ES-I3 (cell line): ENCODE data around the gene HDHD5.
"Not testable (repeated sequence)": the region's sequence is repeated elsewhere in the genome, so short reads cannot be mapped to it uniquely, and the experiment has no call there.

ENCODE experiments used
- H3K36me3 ChIP-seq: 2 replicates; pipeline ENCODE4 v1.6.1; 2013; ENCODE audit warnings: mild to moderate bottlenecking, low read length, control low read depth, moderate library complexity; ENCODE audit not compliant: insufficient read depth
- H3K4me1 ChIP-seq: 2 replicates; pipeline ENCODE4 v1.6.1; 2013; ENCODE audit warnings: mild to moderate bottlenecking, control low read depth, low read length; ENCODE audit not compliant: insufficient read depth
- H3K9ac ChIP-seq: 2 replicates; pipeline ENCODE4 v1.6.1; 2013; ENCODE audit warnings: low read depth, mild to moderate bottlenecking, low read length, moderate library complexity
- H3K9me3 ChIP-seq: 2 replicates; pipeline ENCODE4 v1.6.1; 2013; ENCODE audit warnings: mild to moderate bottlenecking, low read length, moderate library complexity; ENCODE audit not compliant: control insufficient read depth, insufficient read depth

The HDHD5 gene

GRCh38 chr22:17167486-17167885 is 8.4 kb upstream of the HDHD5 start:
- Histone ChIP-seq H3K36me3 (no peaks in the 10 kb centered on the region), H3K9me3 (no peaks in the 10 kb centered on the region), H3K4me1 (no peaks in the 10 kb centered on the region), H3K9ac (no peak overlapping the region)

- H3K9ac ChIP-seq = no peak overlapping the region
- peaks cover 4% of the 10 kb centered on the region; the same call in 1 of the 2 replicates for H3K4me1 ChIP-seq
- H3K9me3 ChIP-seq = no peaks in the 10 kb centered on the region
- H3K36me3 ChIP-seq = no peaks in the 10 kb centered on the region
Measured at GRCh38 chr22:17164392-17165024, 5.4 kb upstream of the HDHD5 start.

GRCh38 chr22:17162731-17163130 is 3.7 kb upstream of the HDHD5 start:
- H3K9ac ChIP-seq = no peak overlapping the region
- no peaks in the 10 kb centered on the region for H3K36me3 ChIP-seq
- H3K4me1 ChIP-seq = peaks cover 4% of the 10 kb centered on the region; the same call in 1 of the 2 replicates

GRCh38 chr22:17161991-17162390 is 2.9 kb upstream of the HDHD5 start:
- Histone ChIP-seq H3K4me1 (peaks cover 6% of the 10 kb centered on the region; the same call in 1 of the 2 replicates), H3K9me3 (no peaks in the 10 kb centered on the region), H3K9ac (no peak overlapping the region), H3K36me3 (no peaks in the 10 kb centered on the region)

More at GRCh38 chr22:17162731-17163130, 3.7 kb upstream of the HDHD5 start:
- no peaks in the 10 kb centered on the region for H3K9me3 ChIP-seq

GRCh38 chr22:17159504-17159951 is 451 bp upstream of the HDHD5 start:
- Histone ChIP-seq H3K9me3 (no peaks in the 10 kb centered on the region), H3K4me1 (peaks cover 6% of the 10 kb centered on the region; the same call in 1 of the 2 replicates), H3K9ac (peak overlapping the region; percentile 91), H3K36me3 (no peaks in the 10 kb centered on the region)

GRCh38 chr22:17158176-17158567 is 905 bp downstream of the HDHD5 start:
- Histone ChIP-seq H3K36me3 (no peaks in the 10 kb centered on the region), H3K9me3 (no peaks in the 10 kb centered on the region), H3K9ac (peak overlapping the region; percentile 91), H3K4me1 (peaks cover 6% of the 10 kb centered on the region; the same call in 1 of the 2 replicates)

- H3K9ac ChIP-seq = no peak overlapping the region
Measured at GRCh38 chr22:17157714-17158113, 1.4 kb downstream of the HDHD5 start.

GRCh38 chr22:17155941-17156340 is 3.1 kb downstream of the HDHD5 start:
- H3K9me3 ChIP-seq = no peaks in the 10 kb centered on the region
- peaks cover 6% of the 10 kb centered on the region; the same call in 1 of the 2 replicates for H3K4me1 ChIP-seq
- H3K9ac ChIP-seq = no peak overlapping the region
- H3K36me3 ChIP-seq = no peaks in the 10 kb centered on the region

More at GRCh38 chr22:17157714-17158113, 1.4 kb downstream of the HDHD5 start:
- H3K9me3 ChIP-seq = no peaks in the 10 kb centered on the region
- no peaks in the 10 kb centered on the region for H3K36me3 ChIP-seq
- H3K4me1 ChIP-seq = peaks cover 6% of the 10 kb centered on the region; the same call in 1 of the 2 replicates

- H3K9me3 ChIP-seq = no peaks in the 10 kb centered on the region
- H3K36me3 ChIP-seq = no peaks in the 10 kb centered on the region
- H3K4me1 ChIP-seq = peaks cover 3% of the 10 kb centered on the region; the same call in 1 of the 2 replicates
- H3K9ac ChIP-seq = no peak overlapping the region
Measured at GRCh38 chr22:17152971-17153370, 6.1 kb downstream of the HDHD5 start.

- Histone ChIP-seq H3K9ac (no peak overlapping the region), H3K4me1 (peaks cover under 1% of the 10 kb centered on the region; the same call in 1 of the 2 replicates), H3K9me3 (no peaks in the 10 kb centered on the region), H3K36me3 (no peaks in the 10 kb centered on the region)
Measured at GRCh38 chr22:17152340-17152739, 6.7 kb downstream of the HDHD5 start.

- Histone ChIP-seq H3K4me1 (no peaks in the 10 kb centered on the region; the same call in 1 of the 2 replicates), H3K36me3 (peaks cover 5% of the 10 kb centered on the region; the same call in 1 of the 2 replicates), H3K9me3 (no peaks in the 10 kb centered on the region; the same call in 1 of the 2 replicates), H3K9ac (no peak overlapping the region)
Measured at GRCh38 chr22:17149076-17149815, 9.8 kb downstream of the HDHD5 start.

- H3K9me3 ChIP-seq, H3K36me3 ChIP-seq, H3K9ac ChIP-seq, H3K4me1 ChIP-seq: not testable (repeated sequence)
Measured at GRCh38 chr22:17147458-17147857, 11.6 kb downstream of the HDHD5 start.

GRCh38 chr22:17145021-17145680 is 13.9 kb downstream of the HDHD5 start:
- Histone ChIP-seq H3K36me3 (peaks cover 5% of the 10 kb centered on the region; the same call in 1 of the 2 replicates), H3K9ac (no peak overlapping the region), H3K4me1 (no peaks in the 10 kb centered on the region), H3K9me3 (no peaks in the 10 kb centered on the region; the same call in 1 of the 2 replicates)

- Histone ChIP-seq H3K36me3 (peaks cover 5% of the 10 kb centered on the region; the same call in 1 of the 2 replicates), H3K4me1 (no peaks in the 10 kb centered on the region), H3K9me3 (no peaks in the 10 kb centered on the region; the same call in 1 of the 2 replicates), H3K9ac (no peak overlapping the region)
Measured at GRCh38 chr22:17143826-17144225, 15.3 kb downstream of the HDHD5 start.
